HTR-8/SVneo (cell line): Measurements from ENCODE around the gene LDLRAD4.

Experiments used
- DNase-seq: peaks from one replicate; pipeline ENCODE4 v3.0.0; 2011; ENCODE audit warnings: low spot score, mixed read lengths; ENCODE audit not compliant: insufficient read length
- FAIRE-seq: peaks from 2 replicates; lab custom pipeline; 2011; peaks lifted over from hg19 to GRCh38; lab: Jason Lieb, UNC

Gene LDLRAD4

DNA sequence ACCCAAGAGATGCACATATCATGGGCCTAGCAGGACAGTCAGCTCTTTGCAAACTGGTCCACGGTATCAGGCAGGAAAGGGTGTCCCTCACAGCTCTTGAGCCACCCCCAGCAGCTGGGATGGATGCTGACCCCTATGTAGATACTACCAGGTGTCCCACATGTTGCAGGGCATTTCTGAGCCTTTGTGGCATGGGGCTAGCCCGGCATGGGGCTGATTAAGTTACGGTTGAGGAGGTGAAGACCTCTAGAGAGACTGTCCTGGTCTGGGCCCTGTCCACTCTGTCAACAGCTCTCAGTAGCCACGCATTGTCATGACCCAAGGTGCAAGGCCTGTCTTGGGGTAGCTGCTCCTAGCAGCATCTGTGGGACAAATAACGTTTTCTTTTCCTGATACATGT lies 6.7 kb downstream of the LDLRAD4 start:
- no peak for DNase-seq
- no peak for FAIRE-seq

DNA sequence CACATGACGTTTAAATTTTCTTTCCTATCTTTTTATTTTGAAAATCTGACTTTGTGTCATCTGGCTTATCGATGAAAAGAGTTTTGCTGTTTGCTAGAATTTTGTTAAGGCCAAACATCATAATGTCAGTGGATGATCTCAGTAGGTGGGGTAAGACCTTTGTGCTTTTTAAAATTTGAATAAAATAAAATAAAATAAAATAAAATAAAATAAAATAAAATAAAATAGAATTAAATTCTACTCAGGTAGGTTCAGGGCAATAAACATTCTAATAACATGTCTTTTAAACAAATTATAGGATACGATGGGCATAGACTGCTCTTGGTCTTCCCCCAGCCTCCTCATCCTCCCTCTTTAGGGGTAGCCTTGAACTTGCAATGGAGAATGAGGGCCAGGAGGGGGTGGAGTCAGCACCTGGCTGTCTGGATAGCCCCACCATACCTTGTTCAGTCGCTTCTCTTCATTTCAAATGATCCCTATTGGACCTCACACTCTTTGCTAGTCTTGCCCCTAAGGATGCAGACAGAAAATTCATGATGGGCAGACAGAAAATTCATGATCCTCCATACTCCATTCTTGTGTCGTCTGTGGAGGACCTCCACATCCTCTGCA lies 8.1 kb downstream of the LDLRAD4 start:
- DNase-seq (no peak), FAIRE-seq (no peak)

DNA sequence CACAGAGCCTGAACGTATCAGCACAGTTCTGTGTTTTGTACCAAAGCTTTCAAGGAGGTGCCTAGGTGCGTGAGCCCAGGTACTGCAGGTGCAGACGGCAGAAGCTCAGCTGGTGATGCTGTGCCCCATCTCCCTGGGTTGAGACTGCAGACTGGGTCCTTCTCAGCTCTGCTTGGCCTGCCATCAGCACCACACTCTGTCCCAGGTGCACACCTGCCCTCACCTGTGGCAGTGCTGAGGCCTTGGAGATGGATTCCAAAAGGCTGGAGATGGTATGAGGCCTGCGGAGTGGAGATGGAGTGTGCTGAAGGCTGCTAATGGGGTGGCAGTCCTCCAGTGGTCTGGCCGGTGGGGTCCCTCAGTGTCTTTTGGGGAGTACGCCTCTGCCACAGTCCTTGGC lies 9.3 kb downstream of the LDLRAD4 start:
- DNase-seq (no peak), FAIRE-seq (no peak)

DNA sequence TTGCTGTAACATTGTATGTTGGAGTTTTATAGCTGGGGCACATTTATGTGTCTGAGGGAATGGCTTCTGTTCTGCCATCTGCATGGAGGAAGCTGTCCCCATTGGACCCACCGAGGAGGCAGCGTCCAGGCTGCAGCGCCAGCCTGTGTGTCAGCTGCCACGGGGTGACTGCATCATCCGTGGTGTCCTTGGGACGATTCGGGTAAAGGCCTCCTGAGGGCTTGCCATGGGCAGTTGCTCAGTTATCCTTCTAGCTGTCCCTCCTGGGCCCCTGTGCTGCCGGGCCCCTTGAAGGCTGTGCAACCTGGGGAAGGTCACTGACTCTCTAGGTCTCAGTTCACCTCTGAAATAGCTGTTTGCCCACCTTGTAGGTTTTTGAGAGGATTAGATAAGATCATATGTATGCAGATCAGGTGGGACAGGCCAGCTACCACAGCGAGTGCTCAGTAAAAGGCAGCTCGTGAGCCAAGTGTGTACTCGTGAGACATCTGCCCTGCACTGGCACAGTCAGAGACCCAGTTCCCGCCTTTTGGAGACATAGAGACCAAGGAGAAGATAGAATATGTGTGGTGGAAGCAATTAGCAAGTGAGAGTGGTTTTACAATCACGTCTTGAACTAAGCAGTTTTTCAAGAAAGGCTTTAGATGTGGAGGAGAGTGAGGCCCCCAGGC lies 10.6 kb downstream of the LDLRAD4 start:
- no peak for DNase-seq
- no peak for FAIRE-seq

DNA sequence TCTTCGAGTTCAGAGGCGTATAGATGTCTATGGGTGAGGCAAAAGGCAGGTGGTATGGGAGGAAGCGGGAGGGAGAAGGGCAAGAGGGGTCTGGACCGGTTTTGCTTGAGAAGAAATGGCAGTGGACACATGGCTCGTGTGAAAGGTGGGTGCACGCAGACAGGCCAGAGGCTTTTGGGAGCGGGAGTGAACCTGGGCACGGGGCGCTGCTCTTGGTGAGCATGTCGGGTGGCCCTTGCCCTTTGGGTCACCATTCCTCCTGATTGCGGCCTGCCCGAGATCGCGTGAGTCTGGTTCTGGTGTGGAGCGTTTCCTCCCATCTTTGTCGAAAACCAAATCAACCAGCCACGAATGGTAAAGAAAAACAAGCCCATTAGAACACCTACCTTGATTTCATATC lies 12.6 kb downstream of the LDLRAD4 start:
- no peak for DNase-seq
- FAIRE-seq = no peak

DNA sequence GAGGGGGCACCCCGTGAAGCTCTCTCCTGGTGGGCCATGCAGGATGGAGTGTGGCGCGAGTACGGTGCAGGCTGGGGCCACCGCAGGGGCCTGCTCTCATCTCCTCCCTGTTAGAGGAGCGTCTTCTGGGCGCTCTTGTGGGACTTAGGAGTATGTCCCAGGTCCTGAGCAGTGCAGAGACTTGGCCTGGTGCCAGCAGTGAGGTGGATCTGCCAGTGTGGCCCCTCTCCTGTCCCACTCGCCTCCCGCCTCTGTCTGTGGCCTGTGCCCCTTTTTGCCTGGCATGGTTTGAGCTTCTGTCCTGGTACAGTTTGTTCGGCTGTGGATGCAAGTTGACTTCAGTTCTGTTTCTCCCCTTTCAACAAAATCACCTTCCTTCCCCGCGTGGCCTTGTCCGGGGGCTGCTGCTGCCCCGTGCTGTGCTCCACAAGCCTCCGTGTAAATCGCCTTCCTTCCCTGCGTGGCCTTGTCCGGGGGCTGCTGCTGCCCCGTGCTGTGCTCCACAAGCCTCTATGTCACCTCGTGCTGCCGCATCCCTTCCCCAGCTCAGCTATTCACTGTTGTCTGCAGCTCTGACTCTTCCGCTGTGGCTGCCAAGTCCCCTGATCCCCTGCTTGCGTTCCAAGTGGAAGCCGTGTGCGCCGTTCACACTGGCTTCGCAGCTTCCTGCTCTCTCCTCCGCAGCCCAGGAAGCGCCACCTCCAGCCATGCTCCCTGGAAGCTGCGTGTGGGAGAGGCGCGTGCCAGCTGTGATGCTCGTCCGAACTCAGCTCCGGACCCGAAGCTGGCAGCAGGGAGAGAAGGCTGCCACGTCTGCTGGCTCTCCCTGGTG lies 13.7 kb downstream of the LDLRAD4 start:
- DNase-seq = no peak
- FAIRE-seq = no peak

DNA sequence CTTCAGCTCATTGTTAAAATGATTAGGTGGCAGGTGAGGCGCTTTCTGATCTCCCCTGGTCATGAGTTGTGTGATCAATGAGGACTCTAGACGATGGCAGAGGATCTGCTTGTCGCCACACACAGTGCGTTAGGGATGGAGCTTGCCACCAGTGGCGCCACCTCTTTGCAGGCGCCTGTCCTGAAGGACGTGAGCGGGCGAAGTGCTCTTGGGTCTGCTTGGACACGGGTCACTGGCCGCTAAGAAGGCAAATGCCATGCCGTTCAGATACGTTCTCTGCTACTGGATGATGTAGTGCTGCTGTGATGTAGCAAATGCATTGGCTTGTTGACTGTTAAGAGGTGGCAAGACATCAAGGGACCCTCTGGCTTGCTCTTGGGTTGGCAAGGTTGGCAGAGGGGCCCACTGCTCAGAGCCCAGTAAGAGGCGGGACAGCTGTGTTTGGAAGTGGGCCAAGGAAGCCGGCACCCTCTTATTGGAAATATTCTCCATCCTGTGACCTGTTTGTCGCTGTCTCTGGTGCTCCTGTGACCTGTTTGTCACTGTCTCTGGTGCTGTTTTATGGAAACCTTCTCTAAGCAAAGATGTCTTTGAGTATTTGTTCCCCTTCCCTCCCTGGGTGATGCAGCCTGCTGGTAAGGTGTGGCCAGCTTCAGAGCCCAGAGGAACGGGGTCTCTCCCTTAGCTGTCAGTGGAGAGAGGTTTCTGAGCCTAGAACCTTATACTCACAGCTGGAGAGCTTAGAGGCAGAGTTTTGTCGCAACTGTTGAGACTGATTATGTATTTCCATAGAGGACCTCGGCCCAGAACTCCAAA lies 14.6 kb downstream of the LDLRAD4 start:
- no peak for FAIRE-seq

DNA sequence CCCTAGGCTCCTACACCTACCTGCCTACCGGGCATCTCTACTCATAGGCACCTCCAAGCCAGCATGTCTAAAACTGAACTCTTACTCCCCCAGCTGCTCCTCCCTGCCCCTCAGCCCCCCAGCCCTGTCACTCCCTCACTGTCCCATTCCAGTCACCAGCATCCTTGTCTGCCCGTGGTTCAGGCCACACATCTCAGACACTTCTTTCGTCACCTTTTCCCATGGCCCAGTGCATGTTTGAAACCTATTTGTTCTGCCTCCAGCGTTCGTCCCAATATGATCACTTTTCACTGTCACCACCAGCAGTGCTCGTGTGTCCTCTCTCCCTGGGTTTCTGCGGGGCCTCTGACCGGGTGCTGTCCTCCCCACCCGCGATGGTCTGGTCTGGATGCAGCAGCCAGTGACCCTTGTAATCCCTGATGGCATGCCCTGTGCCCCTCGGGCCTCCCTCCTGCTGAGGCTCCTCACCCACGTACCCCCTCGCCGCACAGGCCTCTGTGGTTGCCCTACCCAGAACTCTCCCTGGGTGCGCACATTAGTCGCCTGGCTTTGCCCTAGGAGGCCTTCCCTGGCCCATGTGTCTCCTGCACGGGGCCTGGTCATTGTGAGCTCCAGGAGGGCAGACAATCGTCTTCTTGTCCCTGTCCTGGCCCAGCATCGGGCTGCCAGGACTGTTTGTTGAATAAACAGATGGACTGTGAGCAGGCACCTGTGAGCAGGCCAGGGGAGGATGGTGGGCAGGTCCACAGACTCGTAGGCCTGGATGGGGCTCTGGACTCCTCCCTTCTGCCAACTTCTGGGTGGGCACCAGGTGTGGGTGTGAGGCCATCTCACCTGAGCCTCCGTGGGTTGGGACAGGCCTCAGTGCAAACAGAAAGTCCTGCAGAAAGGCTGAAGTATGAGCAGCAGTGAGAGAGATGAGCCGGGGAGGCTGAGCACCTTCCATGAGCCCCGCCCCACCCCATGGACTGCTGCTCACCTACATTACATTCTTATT lies 15.5 kb downstream of the LDLRAD4 start:
- no peak for DNase-seq
- no peak for FAIRE-seq

More for the DNA sequence above, 14.6 kb downstream of the LDLRAD4 start:
- no peak for DNase-seq

DNA sequence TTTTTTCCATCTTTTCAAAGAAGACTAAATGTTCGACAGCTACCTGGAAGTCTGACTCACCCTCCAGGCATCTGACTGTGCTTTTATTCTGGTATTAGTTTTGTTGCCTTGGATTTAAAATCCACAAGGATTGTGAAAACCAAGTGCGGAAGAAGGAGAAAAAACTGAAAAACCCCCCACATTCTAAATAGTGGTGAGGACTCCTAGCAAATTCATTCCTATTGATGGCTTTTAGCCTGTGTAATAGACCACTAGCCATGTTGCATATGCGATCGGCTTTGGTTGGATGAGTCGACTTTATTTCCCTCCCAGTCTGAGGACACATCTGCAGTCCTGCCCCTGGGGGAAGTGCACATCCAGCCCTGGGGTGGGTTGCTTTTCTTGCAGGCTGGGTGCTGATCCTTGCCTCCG lies 16.9 kb downstream of the LDLRAD4 start:
- no peak for FAIRE-seq
- no peak for DNase-seq

DNA sequence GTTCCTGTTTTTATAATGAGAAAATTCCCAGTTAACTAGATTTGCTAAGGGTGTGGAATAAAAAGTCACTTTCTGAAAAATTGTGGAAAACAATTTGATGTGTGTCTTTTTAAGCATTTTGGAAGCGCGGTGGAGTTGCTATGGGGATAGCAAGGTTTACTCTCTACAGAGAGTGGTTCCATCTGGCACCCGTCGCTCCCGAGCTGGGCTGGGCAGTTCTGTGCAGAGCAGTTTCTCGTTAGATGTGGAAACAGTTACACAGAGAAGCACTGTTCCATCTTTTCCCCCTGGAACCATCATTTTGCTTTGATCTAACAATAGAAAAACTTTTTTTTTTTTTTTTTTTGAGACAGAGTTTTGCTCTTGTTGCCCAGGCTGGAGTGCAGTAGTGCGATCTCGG lies 17.4 kb downstream of the LDLRAD4 start:
- FAIRE-seq (no peak), DNase-seq (no peak)

DNA sequence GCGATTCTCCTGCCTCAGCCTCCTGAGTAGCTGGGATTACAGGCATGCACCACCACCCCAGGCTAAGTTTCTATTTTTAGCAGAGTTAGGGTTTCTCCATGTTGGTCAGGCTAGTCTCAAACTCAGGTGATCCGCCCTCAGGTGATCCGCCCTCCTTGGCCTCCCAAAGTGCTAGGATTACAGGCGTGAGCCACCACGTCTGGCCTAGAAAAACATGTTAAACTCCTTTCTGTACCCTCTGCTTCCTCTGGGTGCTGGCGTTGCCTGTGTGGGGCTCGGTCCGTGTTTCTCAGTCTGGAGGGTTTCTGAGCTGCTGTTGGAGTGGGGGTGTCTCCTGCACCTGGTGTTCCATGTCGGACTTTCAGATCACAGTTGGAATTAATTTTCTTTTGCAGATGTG lies 17.9 kb downstream of the LDLRAD4 start:
- FAIRE-seq = no peak

DNA sequence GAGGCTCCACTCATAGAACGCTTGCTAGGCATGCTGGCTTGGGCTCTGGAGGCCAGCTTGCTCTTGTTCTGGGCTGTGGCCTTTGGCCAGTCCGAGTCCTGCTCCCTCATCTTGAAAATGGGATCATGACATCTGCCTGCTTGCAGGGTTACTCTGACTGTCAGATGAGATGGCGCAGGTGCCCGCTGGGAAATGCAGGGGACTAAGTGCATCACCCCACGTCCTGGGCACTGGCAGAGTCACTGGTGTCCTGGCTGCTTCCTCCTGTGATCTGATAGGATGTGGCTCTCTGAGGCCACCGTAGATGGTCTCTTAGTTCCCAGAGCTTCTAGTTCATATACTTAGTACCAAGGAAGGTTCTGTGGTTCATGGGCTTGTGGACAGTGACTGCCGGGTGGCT lies 18.5 kb downstream of the LDLRAD4 start:
- no peak for DNase-seq
- no peak for FAIRE-seq

More for the DNA sequence above, 17.9 kb downstream of the LDLRAD4 start:
- no peak for DNase-seq

DNA sequence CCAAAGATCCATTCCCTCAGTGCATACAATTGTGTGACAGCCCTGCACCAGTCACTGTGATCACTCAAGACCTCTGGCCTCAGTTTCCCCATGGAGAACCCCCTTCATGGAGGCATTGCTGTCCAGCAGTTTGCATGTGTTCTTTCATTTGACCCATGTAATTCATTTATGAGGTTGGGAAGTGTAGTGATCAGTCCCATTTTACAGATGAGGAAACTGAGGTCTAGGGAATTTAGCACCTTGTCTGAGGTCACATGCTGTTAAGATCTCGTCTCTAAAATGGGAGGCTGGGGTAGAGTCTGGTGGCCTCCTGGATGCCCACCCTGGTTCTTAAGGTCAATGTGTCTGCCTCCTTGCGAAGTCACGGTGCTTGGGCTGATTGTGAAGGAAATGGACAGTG lies 19.1 kb downstream of the LDLRAD4 start:
- FAIRE-seq (no peak), DNase-seq (no peak)

DNA sequence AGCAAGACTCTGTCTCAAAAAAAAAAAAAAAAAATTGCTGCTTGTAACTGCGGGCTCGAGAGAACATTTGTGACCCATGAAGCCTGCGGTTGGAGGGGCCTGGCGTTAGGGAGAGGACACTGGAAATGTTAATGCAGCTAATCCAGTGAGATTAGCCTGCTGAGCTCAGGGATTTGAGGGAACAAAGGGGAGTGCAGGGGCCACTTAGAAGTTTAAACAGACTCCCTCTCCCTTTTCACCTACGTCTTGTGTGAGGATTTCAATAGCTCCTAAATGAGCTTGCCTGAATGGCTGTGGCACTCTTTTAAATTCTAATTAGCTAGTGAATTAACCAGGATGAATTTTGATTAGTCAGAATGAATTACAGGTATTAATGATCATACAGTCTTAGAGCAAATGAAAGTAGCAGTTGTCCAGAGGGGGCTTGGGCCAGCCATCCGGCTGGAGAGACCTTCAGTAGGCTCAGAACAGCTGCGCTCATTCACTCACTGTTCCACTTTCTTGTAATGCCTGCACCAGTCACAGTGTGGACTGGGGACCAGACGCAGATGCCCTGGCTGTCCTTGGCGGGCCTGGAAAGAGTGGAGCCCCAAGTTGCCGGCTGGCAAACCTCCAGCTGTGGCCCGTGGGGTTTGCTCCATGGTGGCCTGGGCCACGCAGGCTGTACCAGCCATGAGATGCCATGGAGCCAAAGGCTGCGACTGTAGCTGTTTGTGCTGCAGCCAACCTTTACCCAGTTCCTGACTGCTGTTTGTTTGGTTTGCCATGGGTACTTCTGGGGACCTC lies 20.8 kb downstream of the LDLRAD4 start:
- FAIRE-seq = no peak
- no peak for DNase-seq

DNA sequence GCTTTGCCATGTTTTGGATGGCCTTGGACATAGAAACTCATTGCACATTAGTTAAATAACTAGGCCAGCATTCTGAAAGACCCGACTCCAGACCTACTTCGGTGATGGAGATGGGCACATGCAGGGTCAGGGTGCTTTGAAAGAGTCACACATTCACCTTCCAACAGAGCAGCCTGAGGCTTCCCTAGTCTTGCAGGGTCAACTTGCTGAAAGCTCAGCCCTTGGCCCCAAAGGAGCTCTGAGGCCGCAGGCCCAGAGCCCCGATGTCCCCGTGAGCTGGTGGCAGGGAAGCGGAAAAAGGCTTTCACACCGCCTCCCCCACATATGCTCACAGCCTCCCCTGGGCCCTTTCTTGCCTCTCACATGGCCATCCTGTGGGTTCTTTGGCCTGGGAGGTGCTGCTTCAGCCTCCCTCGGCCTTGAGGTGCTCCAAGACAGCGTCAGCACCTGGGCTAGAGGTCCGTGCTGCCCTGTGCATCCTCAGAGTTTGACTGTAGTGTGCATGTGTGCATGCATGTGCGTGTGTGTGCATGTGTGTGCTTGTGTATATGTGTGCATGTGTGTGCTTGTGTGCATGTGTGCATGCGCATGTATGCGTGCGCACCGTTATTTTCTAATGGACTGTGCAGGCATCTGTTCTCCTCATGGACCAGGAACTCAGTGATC lies 21.6 kb downstream of the LDLRAD4 start:
- DNase-seq = no peak

DNA sequence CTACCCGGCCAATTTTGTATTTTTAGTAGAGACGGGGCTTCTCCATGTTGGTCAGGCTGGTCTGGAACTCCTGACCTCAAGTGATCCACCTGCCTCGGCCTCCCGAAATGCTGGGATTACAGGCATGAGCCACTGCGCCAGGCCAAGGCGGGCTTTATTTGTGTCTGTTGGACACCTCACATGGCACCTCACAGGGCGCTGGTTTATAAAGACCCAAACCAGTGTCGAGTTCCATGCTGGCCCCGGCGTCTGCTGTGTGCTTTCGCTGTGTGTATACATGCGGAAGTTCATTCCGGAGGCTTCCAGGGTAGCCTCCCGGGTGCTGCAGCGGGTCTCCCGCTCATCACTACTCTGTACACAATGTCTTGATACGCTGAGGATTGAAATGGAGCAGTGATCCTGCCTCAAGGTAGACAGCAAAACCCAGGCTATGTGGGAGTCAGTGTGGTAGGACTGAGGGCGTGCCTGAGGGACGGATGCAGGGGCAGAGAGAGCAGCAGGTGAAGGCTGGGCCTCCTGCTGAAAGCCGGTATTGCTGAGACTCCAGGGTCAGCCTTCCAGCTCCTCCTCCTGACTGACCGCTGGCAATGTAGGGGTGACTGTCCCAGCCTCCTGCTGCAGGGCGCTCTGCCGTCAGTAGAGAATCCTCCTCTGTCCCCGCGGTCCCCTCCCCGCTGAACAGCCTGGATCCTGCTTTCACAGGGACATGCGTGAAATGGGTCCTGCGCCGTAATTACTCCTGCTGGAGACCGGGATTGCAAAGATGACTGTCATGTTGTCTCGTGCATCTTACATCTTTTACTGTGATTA lies 22.7 kb downstream of the LDLRAD4 start:
- DNase-seq (no peak), FAIRE-seq (no peak)

More for the DNA sequence above, 21.6 kb downstream of the LDLRAD4 start:
- FAIRE-seq = no peak

DNA sequence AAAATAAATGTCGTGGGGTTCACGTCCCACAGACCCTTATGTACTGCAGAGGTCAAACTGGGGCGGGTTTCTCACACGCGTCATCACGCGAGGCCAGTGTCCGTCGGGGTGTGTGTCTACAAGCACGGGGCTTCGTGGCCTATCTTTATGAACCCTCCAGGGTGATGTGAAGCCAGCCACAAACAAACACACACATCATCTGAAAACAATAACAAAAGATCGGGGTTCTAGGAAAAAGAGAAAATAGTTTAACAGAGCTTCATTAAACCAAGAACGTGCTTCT lies 23.3 kb downstream of the LDLRAD4 start:
- DNase-seq = no peak
- no peak for FAIRE-seq
